K562 (cell line): Measurements from ENCODE around the gene ANKRD49. TPM values are rescaled to one million over a fixed set of nuclear protein-coding genes. Genes with fewer than 3 reads are reported as not detected.
A peak's percentile ranks its signal among the peaks of the same experiment; 100 is the strongest.

Experiments used
- DACH1 ChIP-seq: fragments of 450-650 bp; IDR thresholded peaks from 2 replicates; pipeline ENCODE4 v1.6.1; 2018; ENCODE audit not compliant: partially characterized antibody
- FOXJ3 ChIP-seq: sonication (generic); formaldehyde crosslinking; IDR thresholded peaks from 2 replicates; pipeline ENCODE4 v1.4.0; 2020; ENCODE audit warnings: mild to moderate bottlenecking, missing genetic modification reagents
- FOXP1 ChIP-seq: sonication (generic); formaldehyde crosslinking; IDR thresholded peaks from 2 replicates; pipeline ENCODE4 v1.8.0; 2022; ENCODE audit warnings: mild to moderate bottlenecking, missing genetic modification reagents
- GATAD2B ChIP-seq: fragments of 450-650 bp; IDR thresholded peaks from 2 replicates; pipeline ENCODE4 v1.6.1; 2017; ENCODE audit warnings: mild to moderate bottlenecking, borderline replicate concordance
- GTF2E2 ChIP-seq: fragments of 200-800 bp; sonication (Bioruptor generic); IDR thresholded peaks from 2 replicates; pipeline ENCODE4 v1.6.1; 2016; ENCODE audit warnings: missing genetic modification characterization, missing compliant biosample characterization
- HNRNPH1 ChIP-seq: fragments of 200-400 bp; formaldehyde crosslinking; optimal IDR thresholded peaks from 2 replicates; pipeline ENCODE3; 2017; ENCODE audit warnings: low read depth, mild to moderate bottlenecking, low read length, moderate library complexity
- JUND ChIP-seq, 2 experiments: IDR thresholded peaks; 2 replicates in 1 of 2; 3 replicates in 1 of 2; pipeline ENCODE4 v1.6.1; 2011; ENCODE audit warnings: borderline replicate concordance in 2 of 2, low read depth in 2 of 2, low read length in 2 of 2, improper control_type of control experiment in 1 of 2, missing biosample characterization in 1 of 2, missing genetic modification characterization in 1 of 2, missing genetic modification reagents in 1 of 2
- MEIS2 ChIP-seq: fragments of 450-650 bp; IDR thresholded peaks from 2 replicates; pipeline ENCODE4 v1.6.1; 2014; ENCODE audit warnings: mild to moderate bottlenecking; ENCODE audit not compliant: partially characterized antibody
- NCOR1 ChIP-seq: fragments of 450-650 bp; IDR thresholded peaks from 2 replicates; pipeline ENCODE4 v1.6.1; 2016; ENCODE audit warnings: mild to moderate bottlenecking, moderate library complexity
- NFE2L1 ChIP-seq: fragments of 450-650 bp; IDR thresholded peaks from 2 replicates; pipeline ENCODE4 v1.6.1; 2016; ENCODE audit warnings: missing genetic modification characterization, low read depth, mild to moderate bottlenecking, missing compliant biosample characterization, moderate library complexity, borderline replicate concordance
- NONO ChIP-seq, 2 experiments: fragments of 200-400 bp in 1 of 2; fragments of 450-650 bp in 1 of 2; formaldehyde crosslinking in 1 of 2; IDR thresholded peaks; 2 replicates each; pipeline ENCODE4 v1.6.1; 2017; ENCODE audit warnings: low read depth in 2 of 2, mild to moderate bottlenecking in 2 of 2, moderate library complexity in 2 of 2, low read length in 1 of 2
- NR4A1 ChIP-seq, 2 experiments: fragments of 250-450 bp in 1 of 2; fragments of 450-650 bp in 1 of 2; sonication (Bioruptor Pico) in 1 of 2; IDR thresholded peaks; 2 replicates each; pipeline versions ENCODE4 v1.4.0 to v1.6.1; 2016 to 2020; ENCODE audit warnings: mild to moderate bottlenecking in 2 of 2, missing compliant biosample characterization in 1 of 2, missing genetic modification characterization in 1 of 2, moderate library complexity in 1 of 2
- TRIM24 ChIP-seq, 2 experiments: fragments of 450-650 bp; IDR thresholded peaks; 2 replicates each; pipeline ENCODE4 v1.6.1; 2016
- ZNF146 ChIP-seq: IDR thresholded peaks from one replicate; pipeline ENCODE4 v1.6.1; 2018; ENCODE audit warnings: missing compliant biosample characterization; ENCODE audit not compliant: unreplicated experiment
- ZNF184 ChIP-seq: sonication (generic); formaldehyde crosslinking; IDR thresholded peaks from 2 replicates; pipeline ENCODE4 v1.5.0; 2020; ENCODE audit warnings: missing genetic modification reagents
- ZNF217 ChIP-seq: sonication (generic); formaldehyde crosslinking; IDR thresholded peaks from 2 replicates; pipeline ENCODE4 v1.8.0; 2022; ENCODE audit warnings: mild to moderate bottlenecking, missing genetic modification reagents
- ZNF282 ChIP-seq: sonication (generic); formaldehyde crosslinking; IDR thresholded peaks from 2 replicates; pipeline ENCODE4 v1.8.1; 2023; ENCODE audit warnings: missing genetic modification reagents
- ZNF324 ChIP-seq: fragments of 250-450 bp; sonication (Bioruptor Pico); IDR thresholded peaks from 2 replicates; pipeline ENCODE4 v1.4.0; 2020; ENCODE audit warnings: mild to moderate bottlenecking
- polyA plus RNA-seq, 8 experiments: library from polyadenylated mRNA; depleted of rRNA in 4 of 8; stranded (reverse) in 5 of 8; unstranded in 3 of 8; fragments of >200 nt; fragmentation: Nextera tagmentation in 2 of 8; fragmentation: Illumina TruSeq in 1 of 8; extraction: Ambion mirVana in 2 of 8; extraction: Trizol in 1 of 8; gene quantifications; 2 replicates each; pipeline versions ENCODE4 v1.2.1 to v1.2.3, GENCODE V29; 2011 to 2014; ENCODE audit warnings: inconsistent platforms in 1 of 8, missing spikeins in 1 of 8
- total RNA-seq, 7 experiments: library from RNA; depleted of rRNA in 6 of 7; stranded (reverse); fragments of >200 nt in 6 of 7; fragmentation: Illumina TruSeq in 2 of 7; extraction: Trizol in 2 of 7; gene quantifications; 2 replicates each; pipeline versions ENCODE4 v1.2.1 to v1.2.3, GENCODE V29; 2011 to 2021; ENCODE audit warnings: low replicate concordance in 1 of 7
- TF ChIP-seq, protein P1 (sequence below): fragments of 250-450 bp; sonication (Bioruptor Pico); IDR thresholded peaks from 2 replicates; pipeline ENCODE4 v1.5.0; 2021
- TF ChIP-seq, protein P2 (sequence below): fragments of 250-450 bp; sonication (Bioruptor Pico); IDR thresholded peaks from 2 replicates; pipeline ENCODE4 v1.4.0; 2020; ENCODE audit warnings: mild to moderate bottlenecking, moderate library complexity, borderline replicate concordance

The ANKRD49 gene
- total and polyA plus RNA-seq, 9 of the 15 experiments (the other 6 are each of a cell fraction or from before 2014, with no cell fraction given) = 13.4 to 43.5 (median 30.6) TPM

GRCh38 chr11:94493281-94494125 is at the start of gene ANKRD49, which contains the start of gene MRE11 (continued):
- TF ChIP-seq, protein P1, sequence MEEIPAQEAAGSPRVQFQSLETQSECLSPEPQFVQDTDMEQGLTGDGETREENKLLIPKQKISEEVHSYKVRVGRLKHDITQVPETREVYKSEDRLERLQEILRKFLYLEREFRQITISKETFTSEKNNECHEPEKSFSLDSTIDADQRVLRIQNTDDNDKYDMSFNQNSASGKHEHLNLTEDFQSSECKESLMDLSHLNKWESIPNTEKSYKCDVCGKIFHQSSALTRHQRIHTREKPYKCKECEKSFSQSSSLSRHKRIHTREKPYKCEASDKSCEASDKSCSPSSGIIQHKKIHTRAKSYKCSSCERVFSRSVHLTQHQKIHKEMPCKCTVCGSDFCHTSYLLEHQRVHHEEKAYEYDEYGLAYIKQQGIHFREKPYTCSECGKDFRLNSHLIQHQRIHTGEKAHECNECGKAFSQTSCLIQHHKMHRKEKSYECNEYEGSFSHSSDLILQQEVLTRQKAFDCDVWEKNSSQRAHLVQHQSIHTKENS (CRISPR knock-in tag) = no peak
- TF ChIP-seq NCOR1 = no peak
- no peak for TF ChIP-seq GATAD2B
- no peak for TF ChIP-seq NR4A1 (CRISPR knock-in tag; IDR thresholded peaks at IDR 0.05)
- TF ChIP-seq NR4A1 (tag; IDR thresholded peaks at IDR 0.05) = no peak
- no peak for TF ChIP-seq DACH1
- TF ChIP-seq, protein P2, sequence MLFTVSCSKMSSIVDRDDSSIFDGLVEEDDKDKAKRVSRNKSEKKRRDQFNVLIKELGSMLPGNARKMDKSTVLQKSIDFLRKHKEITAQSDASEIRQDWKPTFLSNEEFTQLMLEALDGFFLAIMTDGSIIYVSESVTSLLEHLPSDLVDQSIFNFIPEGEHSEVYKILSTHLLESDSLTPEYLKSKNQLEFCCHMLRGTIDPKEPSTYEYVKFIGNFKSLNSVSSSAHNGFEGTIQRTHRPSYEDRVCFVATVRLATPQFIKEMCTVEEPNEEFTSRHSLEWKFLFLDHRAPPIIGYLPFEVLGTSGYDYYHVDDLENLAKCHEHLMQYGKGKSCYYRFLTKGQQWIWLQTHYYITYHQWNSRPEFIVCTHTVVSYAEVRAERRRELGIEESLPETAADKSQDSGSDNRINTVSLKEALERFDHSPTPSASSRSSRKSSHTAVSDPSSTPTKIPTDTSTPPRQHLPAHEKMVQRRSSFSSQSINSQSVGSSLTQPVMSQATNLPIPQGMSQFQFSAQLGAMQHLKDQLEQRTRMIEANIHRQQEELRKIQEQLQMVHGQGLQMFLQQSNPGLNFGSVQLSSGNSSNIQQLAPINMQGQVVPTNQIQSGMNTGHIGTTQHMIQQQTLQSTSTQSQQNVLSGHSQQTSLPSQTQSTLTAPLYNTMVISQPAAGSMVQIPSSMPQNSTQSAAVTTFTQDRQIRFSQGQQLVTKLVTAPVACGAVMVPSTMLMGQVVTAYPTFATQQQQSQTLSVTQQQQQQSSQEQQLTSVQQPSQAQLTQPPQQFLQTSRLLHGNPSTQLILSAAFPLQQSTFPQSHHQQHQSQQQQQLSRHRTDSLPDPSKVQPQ (CRISPR knock-in tag) = no peak
- no peak for TF ChIP-seq ZNF146 (CRISPR knock-in tag)
- no peak for TF ChIP-seq ZNF184 (CRISPR knock-in tag)
- TF ChIP-seq FOXP1 (CRISPR knock-in tag) = no peak
- TF ChIP-seq ZNF217 (CRISPR knock-in tag) = no peak
- TF ChIP-seq JUND (IDR thresholded peaks at IDR 0.05; ENCODE audit: borderline replicate concordance, low read depth, low read length) = peak; percentile 36; the same call in 1 of the 2 replicates
- no peak; the same call in 2 of the 3 replicates for TF ChIP-seq JUND (tag; IDR thresholded peaks at IDR 0.05; ENCODE audit: borderline replicate concordance, low read depth, low read length)
- TF ChIP-seq TRIM24 (IDR thresholded peaks at IDR 0.05) = no peak
- no peak for TF ChIP-seq NFE2L1 (tag)
- no peak for TF ChIP-seq FOXJ3
- no peak for TF ChIP-seq HNRNPH1
- TF ChIP-seq ZNF324 (CRISPR knock-in tag) = no peak
- TF ChIP-seq MEIS2 = no peak
- TF ChIP-seq GTF2E2 (tag) = peak; percentile 28; the same call in 1 of the 2 replicates
- TF ChIP-seq NONO (IDR thresholded peaks at IDR 0.05; ENCODE audit: low read depth in 2 of 2, low read length in 1 of 2) = no peak; a peak in 1 of 4 replicates
- no peak for TF ChIP-seq ZNF282 (CRISPR knock-in tag)
